ENCODE data around the gene OR1A2.
"Not testable (repeated sequence)": the region's sequence is repeated elsewhere in the genome, so short reads cannot be mapped to it uniquely, and the experiment has no call there.

- TF ChIP-seq CHCHD3 (CRISPR knock-in tag; IDR thresholded peaks at IDR 0.05); ZNF180 (CRISPR knock-in tag; IDR thresholded peaks at IDR 0.05; ENCODE audit: borderline replicate concordance, low read depth): not testable (repeated sequence)
These were observed 35.0 kb downstream of the OR1A2 start for GRCh38 chr17:3232300-3232699.

All from HepG2 (cell line).